ENCODE measurements around the gene CRYBG1. TPM values are rescaled to one million over a fixed set of nuclear protein-coding genes. Genes with fewer than 3 reads are reported as not detected.
A peak's percentile ranks its signal among the peaks of the same experiment; 100 is the strongest.

The CRYBG1 gene
- total and polyA plus RNA-seq, 2 of the 13 experiments (the other 11 are each of a cell fraction or from before 2014, with no cell fraction given): 10.1 to 21.9 TPM

- no peak for TF ChIP-seq ZNF652 (CRISPR knock-in tag; IDR thresholded peaks at IDR 0.05; ENCODE audit: borderline replicate concordance, low read depth)
- TF ChIP-seq CREB1 (IDR thresholded peaks at IDR 0.05): 0 out of 2 replicates have a peak, but pooled peaks have one; percentile 13
- TF ChIP-seq CREB1 (CRISPR knock-in tag; IDR thresholded peaks at IDR 0.05): no peak
- TF ChIP-seq ZNF362 (CRISPR knock-in tag; IDR thresholded peaks at IDR 0.05; ENCODE audit: borderline replicate concordance): 0 out of 2 replicates have a peak, but pooled peaks have one; percentile 31
- no peak for TF ChIP-seq NR1H2 (CRISPR knock-in tag; IDR thresholded peaks at IDR 0.05; ENCODE audit: borderline replicate concordance, low read depth)
- TF ChIP-seq TGIF2 (CRISPR knock-in tag; IDR thresholded peaks at IDR 0.05): peak; percentile 13; the same call in 1 of the 2 replicates
- no peak for TF ChIP-seq AGO2 (optimal IDR thresholded peaks at IDR 0.05; ENCODE audit: low read depth, low read length)
- no peak for TF ChIP-seq CC2D1A (CRISPR knock-in tag; IDR thresholded peaks at IDR 0.05)
- TF ChIP-seq ZNF570 (CRISPR knock-in tag; IDR thresholded peaks at IDR 0.05; ENCODE audit: borderline replicate concordance): 0 out of 2 replicates have a peak, but pooled peaks have one; percentile 59
- TF ChIP-seq, protein P1, sequence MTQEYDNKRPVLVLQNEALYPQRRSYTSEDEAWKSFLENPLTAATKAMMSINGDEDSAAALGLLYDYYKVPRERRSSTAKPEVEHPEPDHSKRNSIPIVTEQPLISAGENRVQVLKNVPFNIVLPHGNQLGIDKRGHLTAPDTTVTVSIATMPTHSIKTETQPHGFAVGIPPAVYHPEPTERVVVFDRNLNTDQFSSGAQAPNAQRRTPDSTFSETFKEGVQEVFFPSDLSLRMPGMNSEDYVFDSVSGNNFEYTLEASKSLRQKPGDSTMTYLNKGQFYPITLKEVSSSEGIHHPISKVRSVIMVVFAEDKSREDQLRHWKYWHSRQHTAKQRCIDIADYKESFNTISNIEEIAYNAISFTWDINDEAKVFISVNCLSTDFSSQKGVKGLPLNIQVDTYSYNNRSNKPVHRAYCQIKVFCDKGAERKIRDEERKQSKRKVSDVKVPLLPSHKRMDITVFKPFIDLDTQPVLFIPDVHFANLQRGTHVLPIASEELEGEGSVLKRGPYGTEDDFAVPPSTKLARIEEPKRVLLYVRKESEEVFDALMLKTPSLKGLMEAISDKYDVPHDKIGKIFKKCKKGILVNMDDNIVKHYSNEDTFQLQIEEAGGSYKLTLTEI (CRISPR knock-in tag; conservative IDR thresholded peaks at IDR 0.05): no peak
- TF ChIP-seq NFKB2 (CRISPR knock-in tag; IDR thresholded peaks at IDR 0.05; ENCODE audit: borderline replicate concordance): 0 out of 2 replicates have a peak, but pooled peaks have one; percentile 1
- peak; percentile 81 for TF ChIP-seq MED8 (CRISPR knock-in tag; IDR thresholded peaks at IDR 0.05; ENCODE audit: insufficient replicate concordance)
- peak; percentile 27; the same call in 1 of the 2 replicates for TF ChIP-seq STAT6 (CRISPR knock-in tag; IDR thresholded peaks at IDR 0.05; ENCODE audit: borderline replicate concordance)
- no peak for TF ChIP-seq ZNF550 (CRISPR knock-in tag; IDR thresholded peaks at IDR 0.05; ENCODE audit: borderline replicate concordance)
- no peak for TF ChIP-seq ZHX2 (IDR thresholded peaks at IDR 0.05; ENCODE audit: low read depth)
- no peak for TF ChIP-seq ZHX2 (CRISPR knock-in tag; IDR thresholded peaks at IDR 0.05; ENCODE audit: borderline replicate concordance)
Observed at GRCh38 chr6:106512048-106512967, 151.8 kb downstream of the CRYBG1 start (continued).
